ENCODE results near the gene ZNRF2. TPM values are rescaled to one million over a fixed set of nuclear protein-coding genes. Genes with fewer than 3 reads are reported as not detected.

The ZNRF2 gene
- total RNA-seq, 1 donor: 6.5 TPM

DNA sequence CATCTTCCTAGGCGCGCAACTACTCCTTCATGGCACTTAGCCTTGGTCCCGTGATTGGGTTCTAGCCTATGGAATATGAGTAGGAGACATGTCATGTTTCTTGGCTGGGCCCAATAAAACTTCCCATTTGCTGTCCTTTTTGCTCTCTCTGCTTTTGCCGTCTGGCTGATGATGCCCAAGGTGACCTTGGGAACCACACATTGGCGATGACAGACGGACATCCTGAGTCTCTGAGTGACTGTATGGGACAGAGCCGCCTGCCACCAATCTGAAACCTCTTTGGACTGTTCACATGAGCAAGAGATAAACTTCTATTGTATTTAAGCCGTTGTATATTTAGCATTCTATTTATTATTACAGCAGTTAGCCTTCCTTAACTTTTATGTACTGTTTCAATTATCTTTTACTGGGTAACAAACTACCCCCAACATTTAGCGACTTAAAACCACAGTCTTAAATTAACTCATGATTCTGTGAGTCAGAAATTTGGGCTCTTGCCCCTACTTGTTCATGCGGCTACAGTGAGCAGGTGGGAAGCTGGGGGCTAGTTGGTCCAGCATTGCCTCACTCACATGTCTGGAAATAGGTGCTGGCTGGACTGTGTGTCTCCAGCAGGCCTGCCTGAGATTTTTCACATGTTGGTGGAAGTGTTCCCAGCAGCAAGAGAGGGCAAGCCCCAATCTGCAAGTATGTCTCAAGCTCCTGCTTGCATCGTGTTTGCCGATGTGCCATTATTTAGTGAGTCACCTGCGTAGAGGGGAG, 122.4 kb downstream of the ZNRF2 start:
- TF ChIP-seq, protein P1, sequence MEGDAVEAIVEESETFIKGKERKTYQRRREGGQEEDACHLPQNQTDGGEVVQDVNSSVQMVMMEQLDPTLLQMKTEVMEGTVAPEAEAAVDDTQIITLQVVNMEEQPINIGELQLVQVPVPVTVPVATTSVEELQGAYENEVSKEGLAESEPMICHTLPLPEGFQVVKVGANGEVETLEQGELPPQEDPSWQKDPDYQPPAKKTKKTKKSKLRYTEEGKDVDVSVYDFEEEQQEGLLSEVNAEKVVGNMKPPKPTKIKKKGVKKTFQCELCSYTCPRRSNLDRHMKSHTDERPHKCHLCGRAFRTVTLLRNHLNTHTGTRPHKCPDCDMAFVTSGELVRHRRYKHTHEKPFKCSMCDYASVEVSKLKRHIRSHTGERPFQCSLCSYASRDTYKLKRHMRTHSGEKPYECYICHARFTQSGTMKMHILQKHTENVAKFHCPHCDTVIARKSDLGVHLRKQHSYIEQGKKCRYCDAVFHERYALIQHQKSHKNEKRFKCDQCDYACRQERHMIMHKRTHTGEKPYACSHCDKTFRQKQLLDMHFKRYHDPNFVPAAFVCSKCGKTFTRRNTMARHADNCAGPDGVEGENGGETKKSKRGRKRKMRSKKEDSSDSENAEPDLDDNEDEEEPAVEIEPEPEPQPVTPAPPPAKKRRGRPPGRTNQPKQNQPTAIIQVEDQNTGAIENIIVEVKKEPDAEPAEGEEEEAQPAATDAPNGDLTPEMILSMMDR (IDR thresholded peaks at IDR 0.05; ENCODE audit: insufficient read depth, low read depth, low read length): no peak
- H3K4me3 ChIP-seq (ENCODE audit: low read depth, low read length): no peak overlapping the region
- no peak for DNase-seq (ENCODE audit: low read depth)

- no peak for DNase-seq (ENCODE audit: low read depth)
- TF ChIP-seq, protein P1 (IDR thresholded peaks at IDR 0.05; ENCODE audit: insufficient read depth, low read depth, low read length): no peak
- no peak overlapping the region for H3K4me3 ChIP-seq (ENCODE audit: low read depth, low read length)
Observed at GRCh38 chr7:30411173-30411572, 126.8 kb downstream of the ZNRF2 start.

GRCh38 chr7:30411897-30412296, 127.5 kb downstream of the ZNRF2 start:
- no peak overlapping the region for H3K4me3 ChIP-seq (ENCODE audit: low read depth, low read length)
- DNase-seq (ENCODE audit: low read depth): no peak
- TF ChIP-seq, protein P1 (IDR thresholded peaks at IDR 0.05; ENCODE audit: insufficient read depth, low read depth, low read length): no peak

GRCh38 chr7:30412782-30413504, 128.5 kb downstream of the ZNRF2 start:
- TF ChIP-seq, protein P1 (IDR thresholded peaks at IDR 0.05; ENCODE audit: insufficient read depth, low read depth, low read length): peak; percentile 55
- DNase-seq (ENCODE audit: low read depth): peak; percentile 78
- no peak overlapping the region for H3K4me3 ChIP-seq (ENCODE audit: low read depth, low read length)

DNA sequence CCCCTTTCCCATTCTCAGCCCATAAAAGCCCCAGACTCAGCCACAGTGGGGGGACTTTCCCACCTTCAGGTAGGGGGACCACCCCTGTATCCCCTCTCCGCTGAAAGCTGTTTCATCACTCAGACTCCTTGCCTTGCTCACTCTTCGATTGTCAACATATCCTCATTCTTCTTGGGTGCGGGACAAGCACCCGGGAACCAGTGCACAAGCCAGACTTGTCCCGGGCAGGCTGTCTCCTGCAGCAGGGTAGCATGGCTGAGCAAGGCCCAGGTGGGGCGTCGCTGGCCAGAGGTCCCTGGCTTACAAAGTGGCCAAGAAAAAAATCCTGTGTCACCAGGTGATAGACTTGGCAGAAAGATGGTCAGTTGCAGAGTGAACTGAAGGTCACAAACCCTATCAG, 129.5 kb downstream of the ZNRF2 start:
- no peak for DNase-seq (ENCODE audit: low read depth)
- no peak overlapping the region for H3K4me3 ChIP-seq (ENCODE audit: low read depth, low read length)
- TF ChIP-seq, protein P1 (IDR thresholded peaks at IDR 0.05; ENCODE audit: insufficient read depth, low read depth, low read length): no peak

Small RNAs within 50 kb of the gene (small RNA-seq; reads per million reads assigned to genes)
- not detected for gene MIR550A1

Other genes starting within 250 kb of the ZNRF2 start
- gene MTURN, start 149.6 kb upstream of the ZNRF2 start, total RNA-seq: 2.6 and 4.5 TPM in 2 replicates
- gene NOD1, start 194.2 kb downstream of the ZNRF2 start, total RNA-seq: 3.9 and 4.8 TPM in 2 replicates
- 18.1 and 20.3 TPM in 2 replicates for gene GGCT, start 220.2 kb downstream of the ZNRF2 start, total RNA-seq

Measured in fibroblast of villous mesenchyme (primary cell).